Gastroesophageal sphincter (tissue), 4 donors: ENCODE data around the gene PRKG1. TPM values are rescaled to one million over a fixed set of nuclear protein-coding genes. Genes with fewer than 3 reads are reported as not detected.

Source experiments
- ATAC-seq: fragments of 150-250 bp; one replicate; pipeline ENCODE4 v1.9.1; 2016; ENCODE audit warnings: mild to moderate bottlenecking, moderate library complexity
- H3K27ac ChIP-seq, 4 donors: fragments of 200-600 bp; sonication (generic) in 3 of 4; 1 replicate in 3 of 4; 2 replicates in 1 of 4; pipeline ENCODE4 v1.5.1; 2016 to 2019
- H3K27me3 ChIP-seq: fragments of 200-600 bp; sonication (generic); one replicate; pipeline ENCODE4 v1.5.1; 2019
- H3K36me3 ChIP-seq, 2 donors: fragments of 200-600 bp; sonication (generic); one replicate each; pipeline ENCODE4 v1.5.1; 2019; ENCODE audit warnings: control low read depth in 1 of 2
- H3K4me1 ChIP-seq, 3 donors: fragments of 200-600 bp; sonication (generic); 1 replicate in 2 of 3; 2 replicates in 1 of 3; pipeline ENCODE4 v1.5.1; 2016 to 2019; ENCODE audit warnings: control low read depth in 2 of 3
- H3K4me3 ChIP-seq, 2 donors: fragments of 200-600 bp; sonication (generic); one replicate each; pipeline ENCODE4 v1.5.1; 2019; ENCODE audit warnings: mild to moderate bottlenecking in 1 of 2, moderate library complexity in 1 of 2
- H3K9me3 ChIP-seq, 3 donors: fragments of 200-600 bp; sonication (generic); one replicate each; pipeline ENCODE4 v1.5.1; 2017 to 2019; ENCODE audit warnings: control low read depth in 2 of 3
- EP300 ChIP-seq: sonication (generic); formaldehyde crosslinking; IDR thresholded peaks from one replicate; pipeline ENCODE4 v1.6.1; 2017; ENCODE audit warnings: antibody characterized with exemption, mild to moderate bottlenecking
- POLR2A ChIP-seq, 2 donors: fragments of 450-650 bp; IDR thresholded peaks; one replicate each; pipeline ENCODE4 v1.6.1; 2017; ENCODE audit warnings: antibody characterized with exemption in 2 of 2, mild to moderate bottlenecking in 2 of 2, moderate library complexity in 1 of 2
- POLR2AphosphoS5 ChIP-seq: sonication (generic); formaldehyde crosslinking; IDR thresholded peaks from one replicate; pipeline ENCODE4 v1.6.1; 2017; ENCODE audit warnings: antibody characterized with exemption
- WGBS, 2 donors: methylation state at CpG; one replicate each; pipeline ENCODE4 v1.1.5; 2018; ENCODE audit warnings: low coverage in 1 of 2; 5-methylcytosine and 5-hydroxymethylcytosine counted together
- total RNA-seq, 4 donors: library from RNA; depleted of rRNA; stranded (reverse); fragments of >200 nt; gene quantifications; one replicate each; pipeline ENCODE4 v1.1.0, GENCODE V29; 2016
- TF ChIP-seq, protein P1 (sequence below), 4 experiments: fragments of 200-600 bp in 2 of 4; fragments of 450-650 bp in 2 of 4; sonication (generic) in 1 of 4; IDR thresholded peaks; one replicate each; pipeline ENCODE4 v1.5.1; 2017 to 2019; ENCODE audit warnings: antibody characterized with exemption in 4 of 4, mild to moderate bottlenecking in 2 of 4, moderate library complexity in 2 of 4

Gene PRKG1
- total RNA-seq, 4 donors from 2014 or later = 27.5 to 73.2 (median 39.2) TPM

DNA sequence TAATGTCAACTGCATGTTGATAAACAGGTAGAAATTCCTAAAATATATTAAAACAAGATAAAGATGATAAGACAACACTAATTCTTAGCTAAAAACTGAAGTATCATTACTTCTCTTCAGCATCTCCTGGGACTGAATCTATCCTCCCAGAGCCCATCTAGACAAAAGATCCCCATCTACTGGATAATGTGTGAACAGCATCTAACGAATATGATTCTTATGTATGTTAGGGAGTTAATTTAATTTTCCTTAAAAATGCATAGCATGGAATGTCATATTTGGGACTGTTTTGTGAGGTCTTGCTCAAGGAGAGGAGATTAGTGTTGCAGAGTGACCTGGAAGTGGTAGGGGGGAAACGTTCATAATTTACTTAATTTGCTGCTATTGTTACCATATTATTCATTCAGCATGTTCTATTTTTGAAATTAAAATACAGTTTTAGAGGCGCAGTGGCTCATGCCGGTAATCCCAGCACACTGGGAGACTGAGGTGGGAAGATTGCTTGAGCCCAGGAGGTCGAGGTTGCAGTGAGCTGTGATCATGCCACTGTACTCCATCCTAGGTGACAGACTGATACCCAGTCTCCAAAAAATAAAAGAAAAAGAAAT, 930.2 kb downstream of the PRKG1 start:
- no peak overlapping the region for H3K4me3 ChIP-seq
- peaks cover 0 to 4% (median 0%) of the 10 kb centered on the region in 3 donors for H3K4me1 ChIP-seq
- no peaks in the 10 kb centered on the region for H3K9me3 ChIP-seq
- no peak overlapping the region for H3K27ac ChIP-seq
- H3K36me3 ChIP-seq = no peaks in the 10 kb centered on the region
- 57 to 60% methylated on average over 4 to 5 of the region's 5 CpGs for WGBS, 2 donors
- no peaks in the 10 kb centered on the region for H3K27me3 ChIP-seq
- ATAC-seq = no peak
- TF ChIP-seq, protein P1, sequence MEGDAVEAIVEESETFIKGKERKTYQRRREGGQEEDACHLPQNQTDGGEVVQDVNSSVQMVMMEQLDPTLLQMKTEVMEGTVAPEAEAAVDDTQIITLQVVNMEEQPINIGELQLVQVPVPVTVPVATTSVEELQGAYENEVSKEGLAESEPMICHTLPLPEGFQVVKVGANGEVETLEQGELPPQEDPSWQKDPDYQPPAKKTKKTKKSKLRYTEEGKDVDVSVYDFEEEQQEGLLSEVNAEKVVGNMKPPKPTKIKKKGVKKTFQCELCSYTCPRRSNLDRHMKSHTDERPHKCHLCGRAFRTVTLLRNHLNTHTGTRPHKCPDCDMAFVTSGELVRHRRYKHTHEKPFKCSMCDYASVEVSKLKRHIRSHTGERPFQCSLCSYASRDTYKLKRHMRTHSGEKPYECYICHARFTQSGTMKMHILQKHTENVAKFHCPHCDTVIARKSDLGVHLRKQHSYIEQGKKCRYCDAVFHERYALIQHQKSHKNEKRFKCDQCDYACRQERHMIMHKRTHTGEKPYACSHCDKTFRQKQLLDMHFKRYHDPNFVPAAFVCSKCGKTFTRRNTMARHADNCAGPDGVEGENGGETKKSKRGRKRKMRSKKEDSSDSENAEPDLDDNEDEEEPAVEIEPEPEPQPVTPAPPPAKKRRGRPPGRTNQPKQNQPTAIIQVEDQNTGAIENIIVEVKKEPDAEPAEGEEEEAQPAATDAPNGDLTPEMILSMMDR (IDR thresholded peaks at IDR 0.05) = peak; percentile 33 to 53 (median 46)
- TF ChIP-seq EP300 = no peak
- TF ChIP-seq POLR2A (IDR thresholded peaks at IDR 0.05) = no peak

DNA sequence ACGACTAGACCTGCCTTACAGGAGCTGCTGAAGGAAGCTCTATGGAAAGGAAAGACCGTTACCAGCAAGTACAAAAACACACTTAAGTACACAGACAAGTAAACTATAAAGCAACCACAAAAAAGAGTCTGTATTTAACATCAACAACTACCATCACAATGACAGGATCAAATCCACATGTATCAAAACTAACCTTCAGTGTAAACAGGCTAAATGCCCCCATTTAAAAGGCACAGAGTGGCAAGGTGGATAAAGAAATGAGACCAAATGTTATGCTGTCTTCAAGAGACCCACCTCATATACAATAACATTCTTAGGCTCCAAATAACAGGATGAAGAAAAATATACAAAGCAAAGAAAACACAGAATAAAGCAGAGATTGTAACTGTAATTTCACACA, 932.8 kb downstream of the PRKG1 start:
- Histone ChIP-seq H3K36me3 (no peaks in the 10 kb centered on the region), H3K4me3 (no peak overlapping the region), H3K9me3 (no peaks in the 10 kb centered on the region), H3K4me1 (peaks cover 0 to 10% (median 0%) of the 10 kb centered on the region in 3 donors), H3K27me3 (no peaks in the 10 kb centered on the region), H3K27ac (no peak overlapping the region)
- no peak for ATAC-seq
- TF ChIP-seq, protein P1 (IDR thresholded peaks at IDR 0.05) = no peak
- TF ChIP-seq EP300 = no peak
- no peak for TF ChIP-seq POLR2A (IDR thresholded peaks at IDR 0.05)
- TF ChIP-seq POLR2AphosphoS5 = no peak
- WGBS, 2 donors = 71 to 94% methylated on average over 1 to 2 of the region's 2 CpGs

DNA sequence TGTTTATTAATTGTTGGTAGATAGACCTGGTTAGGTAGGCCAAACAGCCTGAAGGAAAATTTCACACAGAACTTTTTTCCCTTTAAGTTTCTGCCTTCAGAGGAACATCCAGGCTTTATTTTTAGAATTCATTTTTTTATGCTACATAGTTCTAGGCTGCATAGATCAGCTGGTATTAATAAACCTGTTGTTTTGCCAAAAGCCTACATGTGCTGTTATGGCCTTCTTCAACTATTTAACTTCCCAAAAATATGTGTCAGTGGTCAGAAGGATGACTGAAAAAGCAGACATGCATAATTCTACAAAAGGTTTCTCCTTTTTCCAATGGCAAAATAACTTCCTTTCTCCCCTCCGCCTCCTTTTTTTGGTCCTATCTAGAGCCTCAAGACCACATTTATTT, 936.8 kb downstream of the PRKG1 start:
- no peak overlapping the region for H3K27ac ChIP-seq
- no peak for ATAC-seq
- WGBS, 2 donors = 62 to 90% methylated on average over 1 of the region's 1 CpG

DNA sequence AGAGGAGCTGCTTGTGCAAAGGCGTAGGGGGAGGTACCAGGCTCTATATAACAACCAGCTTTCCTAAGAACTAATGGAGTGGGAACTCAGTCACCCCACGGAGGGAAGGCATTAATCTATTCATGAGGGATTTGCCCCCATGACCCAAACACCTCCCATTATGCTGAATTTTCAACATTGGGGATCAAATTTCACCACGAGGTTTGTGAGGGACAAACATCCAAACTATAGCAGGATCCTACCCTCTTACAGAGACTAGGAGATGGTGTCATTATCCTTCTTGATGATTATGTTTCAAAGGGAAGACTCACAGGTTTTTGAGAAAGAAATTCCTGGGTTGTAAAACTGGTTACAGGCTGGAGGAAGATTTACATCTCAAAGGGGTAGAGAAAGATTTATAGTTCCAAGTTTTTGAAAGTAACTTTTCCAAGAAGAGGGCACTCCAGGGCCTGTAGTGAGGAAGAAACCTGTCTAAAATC, 944.8 kb downstream of the PRKG1 start:
- no peak overlapping the region for H3K4me3 ChIP-seq
- no peak overlapping the region for H3K27ac ChIP-seq
- no peaks in the 10 kb centered on the region for H3K27me3 ChIP-seq
- H3K4me1 ChIP-seq = no peaks in the 10 kb centered on the region
- WGBS, 2 donors = 71% methylated on average over 2 of the region's 3 CpGs; no CpG with 5 or more reads in 1 of the 2 donors
- TF ChIP-seq POLR2AphosphoS5 = no peak
- no peak for TF ChIP-seq EP300
- TF ChIP-seq, protein P1 (IDR thresholded peaks at IDR 0.05) = no peak
- no peak for TF ChIP-seq POLR2A (IDR thresholded peaks at IDR 0.05)
- no peaks in the 10 kb centered on the region for H3K36me3 ChIP-seq
- ATAC-seq = no peak
- H3K9me3 ChIP-seq = no peaks in the 10 kb centered on the region

More for the DNA sequence above, 936.8 kb downstream of the PRKG1 start:
- Histone ChIP-seq H3K4me1 (peaks cover 0 to 8% (median 0%) of the 10 kb centered on the region in 3 donors), H3K9me3 (no peaks in the 10 kb centered on the region), H3K4me3 (no peak overlapping the region), H3K36me3 (no peaks in the 10 kb centered on the region), H3K27me3 (no peaks in the 10 kb centered on the region)
- TF ChIP-seq POLR2A (IDR thresholded peaks at IDR 0.05) (no peak), EP300 (no peak), POLR2AphosphoS5 (no peak)
- TF ChIP-seq, protein P1 (IDR thresholded peaks at IDR 0.05) = no peak

DNA sequence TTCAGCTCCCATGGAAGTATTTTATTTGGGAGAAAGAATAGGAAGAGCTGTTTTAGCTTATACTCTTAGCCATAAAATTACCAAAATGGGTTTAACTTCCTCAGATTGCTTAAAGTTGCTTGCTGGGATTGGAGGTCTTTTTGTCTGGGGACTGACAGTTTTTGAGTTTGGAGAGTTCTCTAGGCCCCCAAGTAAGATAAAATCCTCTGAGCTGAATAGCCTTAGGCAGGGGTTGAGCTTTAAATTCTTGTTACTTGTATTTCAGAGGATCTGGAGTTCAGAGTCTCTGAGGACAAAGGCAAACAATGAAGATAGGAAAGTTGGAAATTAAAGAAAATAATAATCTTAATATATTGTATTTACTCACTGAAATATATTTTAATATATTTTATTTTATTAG, 945.4 kb downstream of the PRKG1 start:
- ATAC-seq = no peak
- Histone ChIP-seq H3K27me3 (no peaks in the 10 kb centered on the region), H3K27ac (no peak overlapping the region), H3K4me1 (no peaks in the 10 kb centered on the region), H3K4me3 (no peak overlapping the region), H3K9me3 (no peaks in the 10 kb centered on the region), H3K36me3 (no peaks in the 10 kb centered on the region)
- TF ChIP-seq POLR2AphosphoS5 (no peak), POLR2A (IDR thresholded peaks at IDR 0.05) (no peak), EP300 (no peak)
- TF ChIP-seq, protein P1 (IDR thresholded peaks at IDR 0.05) = no peak
